Aorta (tissue), 5 donors: ENCODE results near the gene PTH1R. TPM values are rescaled to one million over a fixed set of nuclear protein-coding genes. Genes with fewer than 3 reads are reported as not detected.

Source experiments
- ATAC-seq: fragments of 200-7000 bp; cut with Tn5 transposase; one replicate; pipeline ENCODE4 v1.9.1; 2022; ENCODE audit warnings: moderate library complexity; ENCODE audit not compliant: low FRiP score
- DNase-seq, 2 donors: peaks; one replicate each; pipeline ENCODE4 v3.0.0-alpha.2; 2020
- H3K27ac ChIP-seq, 2 donors: one replicate each; pipeline ENCODE4 v1.5.1; 2013; ENCODE audit warnings: low read length in 2 of 2, mild to moderate bottlenecking in 2 of 2, moderate library complexity in 2 of 2, control low read depth in 1 of 2, inconsistent platforms in 1 of 2, low read depth in 1 of 2
- H3K27me3 ChIP-seq, 2 donors: one replicate each; pipeline ENCODE4 v1.6.1; 2013; ENCODE audit warnings: control low read depth in 1 of 2, low read length in 1 of 2, mild to moderate bottlenecking in 1 of 2, moderate library complexity in 1 of 2; ENCODE audit not compliant: insufficient read depth in 2 of 2, control insufficient read depth in 1 of 2
- H3K36me3 ChIP-seq, 2 donors: one replicate each; pipeline ENCODE4 v1.6.1; 2013; ENCODE audit warnings: control low read depth in 1 of 2, low read length in 1 of 2, mild to moderate bottlenecking in 1 of 2; ENCODE audit not compliant: insufficient read depth in 2 of 2, control insufficient read depth in 1 of 2
- H3K4me1 ChIP-seq, 2 donors: one replicate each; pipeline ENCODE4 v1.6.1; 2013; ENCODE audit warnings: low read length in 2 of 2, control low read depth in 1 of 2, mild to moderate bottlenecking in 1 of 2, moderate library complexity in 1 of 2; ENCODE audit not compliant: insufficient read depth in 2 of 2, control insufficient read depth in 1 of 2
- H3K4me3 ChIP-seq, 2 donors: one replicate each; pipeline ENCODE4 v1.5.1; 2013; ENCODE audit warnings: low read length in 2 of 2, control low read depth in 1 of 2, mild to moderate bottlenecking in 1 of 2
- H3K9me3 ChIP-seq: one replicate; pipeline ENCODE4 v1.6.1; 2013; ENCODE audit warnings: mild to moderate bottlenecking, low read length; ENCODE audit not compliant: control insufficient read depth
- WGBS, 2 donors: extraction: QIAGEN DNeasy Blood & Tissue Kit; methylation state at CpG; one replicate each; pipeline ENCODE4 v1.1.7; 2013; 5-methylcytosine and 5-hydroxymethylcytosine counted together
- intact Hi-C, 2 donors: fragments of 100-400 bp; cut with DNase I; formaldehyde crosslinking; loops; one replicate each; pipeline versions ENCODE4 v1.14.2 to v1.15.0; 2022
- polyA plus RNA-seq, 2 donors: library from polyadenylated mRNA; stranded (reverse); fragments of 200-250 nt; gene quantifications; one replicate each; pipeline ENCODE4 v1.2.3, GENCODE V29; 2013
- total RNA-seq, 2 donors: library from RNA; stranded (reverse); fragmentation: NEBNext Ultra II Directional; extraction: Animal tissue kit (Norgen Biotek cat#: 25700); gene quantifications; one replicate each; pipeline ENCODE4 v1.2.1, GENCODE V29; 2021
- donor health status: healthy with polysubstance abuse.
- donor health status: Bipolar disorder and iron deficiency.
- donor health status: DM: no; HTN: no; CAD: no.
- donor health status: DM: no; HTN: no; CAD: no.
- donor health status: DM: yes; HTN: yes; CAD: no.

PTH1R gene
- total and polyA plus RNA-seq, 4 donors = 6.6 to 38.6 (median 7.6) TPM

GRCh38 chr3:46853441-46854415 is 23.8 kb upstream of the PTH1R start:
- H3K27ac ChIP-seq = no peak overlapping the region
- WGBS, 2 donors = 91 to 92% methylated on average over 15 of the region's 15 CpGs
- DNase-seq (peak; percentile 32 to 43), ATAC-seq (no peak)
- H3K27me3 ChIP-seq = no peaks in the 10 kb centered on the region
- no peaks in the 10 kb centered on the region for H3K9me3 ChIP-seq
- H3K4me3 ChIP-seq = no peak overlapping the region
- no peaks in the 10 kb centered on the region for H3K4me1 ChIP-seq
- H3K36me3 ChIP-seq = no peaks in the 10 kb centered on the region
- intact Hi-C loops = no loop called here

GRCh38 chr3:46854555-46854991 is 22.9 kb upstream of the PTH1R start:
- 88 to 97% methylated on average over 5 of the region's 5 CpGs for WGBS, 2 donors
- Histone ChIP-seq H3K36me3 (no peaks in the 10 kb centered on the region), H3K4me1 (no peaks in the 10 kb centered on the region), H3K4me3 (no peak overlapping the region), H3K9me3 (no peaks in the 10 kb centered on the region), H3K27ac (no peak overlapping the region), H3K27me3 (no peaks in the 10 kb centered on the region)
- ATAC-seq = no peak
- intact Hi-C loops = no loop called here
- DNase-seq = peak in 1 of 2 donors; percentile 73

DNA sequence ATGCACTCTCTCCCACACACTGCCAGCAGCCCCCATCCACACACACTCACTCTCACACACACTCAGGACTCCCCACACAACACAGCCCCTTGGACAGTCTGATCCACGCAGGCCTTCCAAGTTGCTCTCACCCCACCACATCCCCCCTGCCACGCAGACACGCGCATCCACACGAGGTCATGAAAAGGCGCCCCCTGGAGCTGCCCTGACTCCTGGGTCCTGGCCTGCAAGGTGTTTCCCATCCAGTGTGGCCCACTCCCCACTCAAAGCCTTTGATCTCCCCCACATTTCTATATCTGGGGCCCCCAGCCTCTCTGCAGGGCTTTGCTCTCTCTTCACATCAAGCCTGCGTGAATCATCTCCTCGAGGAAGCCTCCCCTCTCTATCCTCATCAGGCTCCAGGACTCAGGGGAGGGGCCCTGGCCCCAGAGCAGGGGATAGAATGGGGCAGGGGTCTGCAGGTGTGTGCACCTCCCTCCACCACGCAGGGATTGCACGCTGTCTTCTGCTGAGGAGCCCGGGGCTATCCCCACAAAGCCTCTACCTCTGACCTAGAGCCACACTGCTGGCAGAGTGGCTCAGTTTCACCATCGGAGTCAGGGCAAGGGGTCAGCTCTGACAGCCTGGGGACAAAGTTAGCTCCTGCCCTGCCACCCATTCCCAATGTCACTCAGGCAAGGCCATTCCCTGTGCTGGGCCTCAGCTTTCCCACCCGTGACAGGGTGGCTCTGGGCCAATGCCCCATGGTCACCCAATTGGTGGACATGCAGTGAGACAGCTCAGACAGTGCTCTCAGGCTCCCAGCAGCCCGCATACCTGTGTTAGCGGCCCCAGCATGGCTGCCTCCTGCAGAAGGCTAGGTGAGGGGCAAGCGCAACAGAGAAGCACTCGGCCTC is 20.7 kb upstream of the PTH1R start:
- intact Hi-C loops = no loop called here
- H3K9me3 ChIP-seq = no peaks in the 10 kb centered on the region
- H3K4me1 ChIP-seq = no peaks in the 10 kb centered on the region
- no peaks in the 10 kb centered on the region for H3K27me3 ChIP-seq
- no peak overlapping the region for H3K4me3 ChIP-seq
- 91 to 93% methylated on average over 17 of the region's 17 CpGs for WGBS, 2 donors
- H3K36me3 ChIP-seq = no peaks in the 10 kb centered on the region
- H3K27ac ChIP-seq = no peak overlapping the region
- ATAC-seq = no peak
- DNase-seq = peak; percentile 35 to 62

DNA sequence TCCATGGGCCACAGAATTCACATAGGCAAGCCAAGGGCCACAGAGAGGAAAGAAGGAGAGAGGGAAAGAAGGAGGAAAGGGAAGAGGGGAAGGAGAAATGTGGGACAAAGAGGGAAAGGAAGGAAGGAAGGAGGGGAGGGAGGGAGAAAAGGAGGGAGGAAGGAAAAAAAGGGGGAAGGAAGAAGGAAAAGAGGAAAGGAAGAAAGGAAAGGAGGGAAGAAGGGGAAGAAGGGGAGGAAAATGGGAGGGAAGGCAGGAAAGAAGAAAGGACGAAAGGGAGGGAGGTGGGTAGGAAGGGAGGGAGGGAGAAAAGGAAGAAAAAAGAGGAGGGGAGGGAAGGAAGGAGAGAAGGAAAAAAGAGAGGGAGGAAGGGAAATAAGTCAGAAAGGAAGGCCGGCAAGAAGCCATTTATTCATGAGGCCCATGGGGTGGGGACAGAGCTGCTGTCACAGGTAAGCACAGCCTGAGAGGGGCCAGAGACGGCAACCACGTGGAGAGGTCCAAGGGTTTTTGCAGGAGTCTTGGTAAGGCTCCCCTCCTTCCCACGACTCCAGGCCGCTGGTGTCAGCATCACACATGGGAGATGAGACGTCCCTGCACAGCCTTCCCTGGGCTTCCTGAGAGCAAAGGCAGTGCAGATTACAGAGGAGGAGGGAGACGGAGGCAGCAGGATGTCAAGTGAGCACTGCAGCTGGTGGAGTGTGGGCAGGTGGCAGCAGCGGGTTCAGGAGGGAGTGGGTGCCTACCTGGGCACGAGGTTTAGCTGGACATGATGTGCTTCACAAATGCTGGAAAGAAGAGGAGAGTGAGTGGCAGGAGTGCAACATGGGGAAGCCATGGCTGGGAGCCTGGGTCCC is 19.8 kb upstream of the PTH1R start:
- intact Hi-C loops = no loop called here
- H3K4me3 ChIP-seq = no peak overlapping the region
- H3K27me3 ChIP-seq = no peaks in the 10 kb centered on the region
- DNase-seq = peak; percentile 32 to 63
- H3K27ac ChIP-seq = no peak overlapping the region
- WGBS, 2 donors = 86 to 90% methylated on average over 10 of the region's 10 CpGs
- no peak for ATAC-seq
- H3K9me3 ChIP-seq = no peaks in the 10 kb centered on the region
- H3K4me1 ChIP-seq = no peaks in the 10 kb centered on the region
- H3K36me3 ChIP-seq = no peaks in the 10 kb centered on the region

GRCh38 chr3:46858456-46858855 is 19.1 kb upstream of the PTH1R start:
- H3K4me1 ChIP-seq = no peaks in the 10 kb centered on the region
- no peak for ATAC-seq
- DNase-seq = peak; percentile 16 to 38
- WGBS, 2 donors = 82 to 87% methylated on average over 6 of the region's 6 CpGs
- H3K9me3 ChIP-seq = no peaks in the 10 kb centered on the region
- no peaks in the 10 kb centered on the region for H3K36me3 ChIP-seq
- no peak overlapping the region for H3K27ac ChIP-seq
- no peaks in the 10 kb centered on the region for H3K27me3 ChIP-seq
- no peak overlapping the region for H3K4me3 ChIP-seq
- intact Hi-C loops = no loop called here

GRCh38 chr3:46859001-46859710 is 18.4 kb upstream of the PTH1R start:
- intact Hi-C loops = no loop called here
- H3K4me3 ChIP-seq = no peak overlapping the region
- WGBS, 2 donors = 89 to 91% methylated on average over 11 of the region's 11 CpGs
- no peaks in the 10 kb centered on the region for H3K4me1 ChIP-seq
- DNase-seq = peak; percentile 26 to 51
- H3K27ac ChIP-seq = no peak overlapping the region
- no peaks in the 10 kb centered on the region for H3K9me3 ChIP-seq
- H3K27me3 ChIP-seq = no peaks in the 10 kb centered on the region
- H3K36me3 ChIP-seq = no peaks in the 10 kb centered on the region
- ATAC-seq = no peak

GRCh38 chr3:46860017-46860809 is 17.3 kb upstream of the PTH1R start:
- H3K36me3 ChIP-seq = no peaks in the 10 kb centered on the region
- intact Hi-C loops = loop anchor here in 1 of 2 donors (5.0 to 10.0 kb wide), 2 partner anchors 153 to 465 kb away; no protein-coding TSS in a partner anchor
- H3K27ac ChIP-seq = no peak overlapping the region
- 89 to 90% methylated on average over 19 of the region's 19 CpGs for WGBS, 2 donors
- ATAC-seq (no peak), DNase-seq (peak; percentile 49 to 70)
- H3K4me3 ChIP-seq = no peak overlapping the region
- no peaks in the 10 kb centered on the region for H3K9me3 ChIP-seq
- no peaks in the 10 kb centered on the region for H3K27me3 ChIP-seq
- no peaks in the 10 kb centered on the region for H3K4me1 ChIP-seq
